ENCODE data around the gene IFT57.

DNA sequence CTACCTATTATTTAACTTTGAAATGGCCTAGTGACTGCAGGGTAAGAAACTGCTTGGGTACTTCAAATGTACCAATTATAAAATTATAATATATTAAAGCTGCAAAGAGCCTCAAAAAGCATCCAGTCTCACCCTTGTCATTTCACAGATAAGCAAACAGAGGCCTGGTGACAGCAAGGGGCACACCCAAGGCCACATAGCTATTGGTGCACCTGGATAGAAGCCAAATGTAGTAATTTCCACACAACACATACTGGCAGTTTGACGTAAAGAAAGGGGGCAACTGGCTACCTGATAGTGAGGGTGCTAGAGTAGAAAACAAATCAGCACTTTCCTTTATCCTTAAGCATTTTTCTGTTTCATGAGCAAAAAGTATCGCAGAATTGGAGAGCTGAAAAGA, 51.1 kb downstream of the IFT57 start:
- TF ChIP-seq GABPA (IDR thresholded peaks at IDR 0.05; ENCODE audit: low read depth) = no peak
- TF ChIP-seq, protein P1, sequence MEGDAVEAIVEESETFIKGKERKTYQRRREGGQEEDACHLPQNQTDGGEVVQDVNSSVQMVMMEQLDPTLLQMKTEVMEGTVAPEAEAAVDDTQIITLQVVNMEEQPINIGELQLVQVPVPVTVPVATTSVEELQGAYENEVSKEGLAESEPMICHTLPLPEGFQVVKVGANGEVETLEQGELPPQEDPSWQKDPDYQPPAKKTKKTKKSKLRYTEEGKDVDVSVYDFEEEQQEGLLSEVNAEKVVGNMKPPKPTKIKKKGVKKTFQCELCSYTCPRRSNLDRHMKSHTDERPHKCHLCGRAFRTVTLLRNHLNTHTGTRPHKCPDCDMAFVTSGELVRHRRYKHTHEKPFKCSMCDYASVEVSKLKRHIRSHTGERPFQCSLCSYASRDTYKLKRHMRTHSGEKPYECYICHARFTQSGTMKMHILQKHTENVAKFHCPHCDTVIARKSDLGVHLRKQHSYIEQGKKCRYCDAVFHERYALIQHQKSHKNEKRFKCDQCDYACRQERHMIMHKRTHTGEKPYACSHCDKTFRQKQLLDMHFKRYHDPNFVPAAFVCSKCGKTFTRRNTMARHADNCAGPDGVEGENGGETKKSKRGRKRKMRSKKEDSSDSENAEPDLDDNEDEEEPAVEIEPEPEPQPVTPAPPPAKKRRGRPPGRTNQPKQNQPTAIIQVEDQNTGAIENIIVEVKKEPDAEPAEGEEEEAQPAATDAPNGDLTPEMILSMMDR (IDR thresholded peaks at IDR 0.05; ENCODE audit: insufficient read depth, low read length) = no peak

Data from HL-60 (cell line).